Panc1 (cell line): ENCODE data around the gene VAMP3. TPM values are rescaled to one million over a fixed set of nuclear protein-coding genes. Genes with fewer than 3 reads are reported as not detected.

ENCODE experiments used
- ATAC-seq: fragments of 200-7000 bp; cut with Tn5 transposase; 2 replicates; pipeline ENCODE4 v1.9.1; 2020; ENCODE audit warnings: mild to moderate bottlenecking, moderate library complexity
- BruUV-seq: library from RNA; stranded (reverse); fragments of 400-500 nt; replicated peaks from 2 replicates; lab custom pipeline; 2021; lab: Mats Ljungman, UMichigan
- CTCF ChIA-PET: fragments of 300-600 bp; sonication (Branson Sonifier 250); formaldehyde crosslinking; loops from one replicate; lab custom pipeline; 2022; ENCODE audit warnings: antibody characterized with exemption; lab: Charles Lee
- POLR2A ChIA-PET: fragments of 300-600 bp; sonication (Branson Sonifier 250); formaldehyde crosslinking; loops from one replicate; lab custom pipeline; 2022; ENCODE audit warnings: antibody characterized with exemption; lab: Charles Lee
- DNase-seq: peaks from one replicate; pipeline ENCODE4 v3.0.0-alpha.2; 2010; ENCODE audit warnings: low read depth, low spot score
- H3K27ac ChIP-seq: 2 replicates; pipeline ENCODE4 v1.5.1; 2011; ENCODE audit warnings: mild to moderate bottlenecking, low read length, inconsistent platforms
- H3K27me3 ChIP-seq: fragments of 200-500 bp; sonication (Bioruptor generic); 2 replicates; pipeline ENCODE4 v1.6.0; 2014; ENCODE audit warnings: low read length, inconsistent platforms; ENCODE audit not compliant: control insufficient read depth, insufficient read depth
- H3K36me3 ChIP-seq: fragments of 200-500 bp; sonication (Bioruptor generic); 2 replicates; pipeline ENCODE4 v1.5.1; 2014; ENCODE audit warnings: inconsistent platforms, mild to moderate bottlenecking, low read length, moderate library complexity; ENCODE audit not compliant: control insufficient read depth, insufficient read depth
- H3K4me1 ChIP-seq: 2 replicates; pipeline ENCODE4 v1.5.1; 2011; ENCODE audit warnings: inconsistent platforms, mild to moderate bottlenecking, low read length, moderate library complexity; ENCODE audit not compliant: control insufficient read depth, insufficient read depth
- H3K4me3 ChIP-seq, 2 experiments: 2 replicates each; pipeline ENCODE4 v1.5.1; 2011 to 2012; ENCODE audit warnings: low read depth in 2 of 2, low read length in 2 of 2, mild to moderate bottlenecking in 2 of 2, inconsistent platforms in 1 of 2, moderate library complexity in 1 of 2
- H3K9me3 ChIP-seq: fragments of 200-500 bp; sonication (Bioruptor generic); 2 replicates; pipeline ENCODE4 v1.5.1; 2014; ENCODE audit warnings: low read depth, mild to moderate bottlenecking, inconsistent platforms, low read length, moderate library complexity; ENCODE audit not compliant: control insufficient read depth, insufficient read depth
- CTCF ChIP-seq: fragments of 450-650 bp; IDR thresholded peaks from 2 replicates; pipeline ENCODE4 v1.5.1; 2017; ENCODE audit warnings: mild to moderate bottlenecking
- POLR2AphosphoS5 ChIP-seq: IDR thresholded peaks from 2 replicates; pipeline ENCODE4 v1.6.1; 2012; ENCODE audit warnings: mild to moderate bottlenecking, low read depth, low read length, moderate library complexity
- SIN3A ChIP-seq: IDR thresholded peaks from 2 replicates; pipeline ENCODE4 v1.6.1; 2012; ENCODE audit warnings: low read depth, mild to moderate bottlenecking, low read length, moderate library complexity, borderline replicate concordance; ENCODE audit not compliant: insufficient read depth
- TCF7L2 ChIP-seq: IDR thresholded peaks from 2 replicates; pipeline ENCODE4 v1.6.1; 2011; ENCODE audit warnings: mild to moderate bottlenecking, low read depth, low read length, inconsistent platforms
- in situ Hi-C: cut with HindIII; loops from 2 replicates; pipeline ENCODE4 v1.10.0; 2016; ENCODE audit warnings: low sequenced_read_pairs, low pct_unique_long_range_greater_than_20kb
- intact Hi-C: fragments of 100-400 bp; cut with micrococcal nuclease; formaldehyde crosslinking; loops from one replicate; pipeline ENCODE4 v1.10.0; 2022; ENCODE audit not compliant: unreplicated experiment
- total RNA-seq: library from RNA; stranded (reverse); gene quantifications from one replicate; pipeline ENCODE4 v1.2.1, GENCODE V29; 2021; ENCODE audit not compliant: unreplicated experiment
- TF ChIP-seq, protein P1 (sequence below), 2 experiments: IDR thresholded peaks; 2 replicates each; pipeline ENCODE4 v1.6.1; 2011 to 2012; ENCODE audit warnings: low read depth in 2 of 2, control low read depth in 1 of 2, low read length in 1 of 2, mild to moderate bottlenecking in 1 of 2, moderate library complexity in 1 of 2; ENCODE audit not compliant: insufficient read depth in 1 of 2

The VAMP3 gene
- total RNA-seq, 1 experiment from 2014 or later: 106 TPM

- ATAC-seq: no peak
- Histone ChIP-seq H3K4me1 (no peaks in the 10 kb centered on the region), H3K9me3 (no peaks in the 10 kb centered on the region), H3K27me3 (no peaks in the 10 kb centered on the region), H3K4me3 (no peak overlapping the region), H3K27ac (no peak overlapping the region), H3K36me3 (no peaks in the 10 kb centered on the region)
- TF ChIP-seq SIN3A (no peak), POLR2AphosphoS5 (no peak), TCF7L2 (no peak), CTCF (no peak)
- TF ChIP-seq, protein P1, sequence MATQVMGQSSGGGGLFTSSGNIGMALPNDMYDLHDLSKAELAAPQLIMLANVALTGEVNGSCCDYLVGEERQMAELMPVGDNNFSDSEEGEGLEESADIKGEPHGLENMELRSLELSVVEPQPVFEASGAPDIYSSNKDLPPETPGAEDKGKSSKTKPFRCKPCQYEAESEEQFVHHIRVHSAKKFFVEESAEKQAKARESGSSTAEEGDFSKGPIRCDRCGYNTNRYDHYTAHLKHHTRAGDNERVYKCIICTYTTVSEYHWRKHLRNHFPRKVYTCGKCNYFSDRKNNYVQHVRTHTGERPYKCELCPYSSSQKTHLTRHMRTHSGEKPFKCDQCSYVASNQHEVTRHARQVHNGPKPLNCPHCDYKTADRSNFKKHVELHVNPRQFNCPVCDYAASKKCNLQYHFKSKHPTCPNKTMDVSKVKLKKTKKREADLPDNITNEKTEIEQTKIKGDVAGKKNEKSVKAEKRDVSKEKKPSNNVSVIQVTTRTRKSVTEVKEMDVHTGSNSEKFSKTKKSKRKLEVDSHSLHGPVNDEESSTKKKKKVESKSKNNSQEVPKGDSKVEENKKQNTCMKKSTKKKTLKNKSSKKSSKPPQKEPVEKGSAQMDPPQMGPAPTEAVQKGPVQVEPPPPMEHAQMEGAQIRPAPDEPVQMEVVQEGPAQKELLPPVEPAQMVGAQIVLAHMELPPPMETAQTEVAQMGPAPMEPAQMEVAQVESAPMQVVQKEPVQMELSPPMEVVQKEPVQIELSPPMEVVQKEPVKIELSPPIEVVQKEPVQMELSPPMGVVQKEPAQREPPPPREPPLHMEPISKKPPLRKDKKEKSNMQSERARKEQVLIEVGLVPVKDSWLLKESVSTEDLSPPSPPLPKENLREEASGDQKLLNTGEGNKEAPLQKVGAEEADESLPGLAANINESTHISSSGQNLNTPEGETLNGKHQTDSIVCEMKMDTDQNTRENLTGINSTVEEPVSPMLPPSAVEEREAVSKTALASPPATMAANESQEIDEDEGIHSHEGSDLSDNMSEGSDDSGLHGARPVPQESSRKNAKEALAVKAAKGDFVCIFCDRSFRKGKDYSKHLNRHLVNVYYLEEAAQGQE (IDR thresholded peaks at IDR 0.05; ENCODE audit: insufficient read depth in 1 of 2, low read depth in 2 of 2, low read length in 1 of 2): no peak
- POLR2A ChIA-PET: no interaction called here
- intact Hi-C loops (no loop called here), in situ Hi-C loops (no loop called here)
- no peak for DNase-seq
- CTCF ChIA-PET: no interaction called here
- BruUV-seq: no TSS peak
These were observed 33.1 kb upstream of the VAMP3 start for GRCh38 chr1:7738044-7738443.

DNA sequence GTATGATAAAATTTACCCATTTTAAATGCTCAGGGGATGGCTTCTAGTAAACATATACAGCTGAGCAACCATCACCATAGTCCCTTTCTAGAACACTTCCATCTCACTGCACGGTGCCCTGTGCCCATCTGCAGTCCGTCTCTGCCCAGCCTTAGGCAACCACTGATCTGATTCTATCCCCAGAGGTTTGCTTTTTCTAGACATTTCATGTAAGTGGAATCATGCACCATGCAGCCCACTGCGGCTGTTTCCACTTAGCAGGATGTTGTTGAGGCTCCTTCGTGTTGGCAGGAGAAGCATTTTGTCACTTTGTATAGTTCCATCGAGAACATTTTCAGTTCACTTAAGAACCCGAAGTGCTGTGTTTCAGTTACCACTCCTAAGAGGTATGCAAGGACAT, 27.8 kb upstream of the VAMP3 start:
- ATAC-seq: no peak
- H3K27me3 ChIP-seq: no peaks in the 10 kb centered on the region
- no peak for DNase-seq
- H3K4me3 ChIP-seq: no peak overlapping the region
- no TSS peak for BruUV-seq
- H3K9me3 ChIP-seq: no peaks in the 10 kb centered on the region
- no peaks in the 10 kb centered on the region for H3K36me3 ChIP-seq
- intact Hi-C loops: no loop called here
- TF ChIP-seq TCF7L2 (no peak), SIN3A (no peak), POLR2AphosphoS5 (no peak), CTCF (no peak)
- TF ChIP-seq, protein P1 (IDR thresholded peaks at IDR 0.05; ENCODE audit: insufficient read depth in 1 of 2, low read depth in 2 of 2, low read length in 1 of 2): no peak
- ChIA-PET CTCF (no interaction called here), POLR2A (no interaction called here)
- in situ Hi-C loops: no loop called here
- H3K4me1 ChIP-seq: no peaks in the 10 kb centered on the region
- no peak overlapping the region for H3K27ac ChIP-seq
